Esophagus muscularis mucosa (tissue), 4 donors: ENCODE data around the gene ADAMTS3.

Source experiments
- CTCF ChIP-seq, 3 experiments: fragments of 200-600 bp in 2 of 3; fragments of 450-650 bp in 1 of 3; sonication (generic) in 2 of 3; IDR thresholded peaks; one replicate each; pipeline ENCODE4 v1.5.1; 2017 to 2019; ENCODE audit warnings: antibody characterized with exemption in 3 of 3, mild to moderate bottlenecking in 2 of 3, moderate library complexity in 1 of 3
- EP300 ChIP-seq: sonication (generic); formaldehyde crosslinking; IDR thresholded peaks from one replicate; pipeline ENCODE4 v1.6.1; 2017; ENCODE audit warnings: antibody characterized with exemption
- POLR2A ChIP-seq: fragments of 450-650 bp; IDR thresholded peaks from one replicate; pipeline ENCODE4 v1.6.1; 2017; ENCODE audit warnings: antibody characterized with exemption, moderate library complexity, mild to moderate bottlenecking, low read depth
- POLR2AphosphoS5 ChIP-seq, 2 donors: sonication (generic); formaldehyde crosslinking; IDR thresholded peaks; one replicate each; pipeline ENCODE4 v1.6.1; 2017; ENCODE audit warnings: antibody characterized with exemption in 2 of 2

- no peak for TF ChIP-seq CTCF (IDR thresholded peaks at IDR 0.05)
- TF ChIP-seq EP300 = no peak
- TF ChIP-seq POLR2AphosphoS5 (IDR thresholded peaks at IDR 0.05) = no peak
- TF ChIP-seq POLR2A = no peak
Measured at GRCh38 chr4:72300126-72300525, 268.9 kb downstream of the ADAMTS3 start.
